Myocyte (in vitro differentiated cells): ENCODE measurements around the gene EFNA1. TPM values are rescaled to one million over a fixed set of nuclear protein-coding genes. Genes with fewer than 3 reads are reported as not detected.
A peak's percentile ranks its signal among the peaks of the same experiment; 100 is the strongest.
"Not testable (repeated sequence)": the region's sequence is repeated elsewhere in the genome, so short reads cannot be mapped to it uniquely, and the experiment has no call there.

Experiments used
- DNase-seq: peaks from one replicate; pipeline ENCODE4 v3.0.0-alpha.2; 2012; ENCODE audit warnings: low read depth
- total RNA-seq: library from RNA; depleted of rRNA; stranded (reverse); fragments of >200 nt; gene quantifications from 2 replicates; pipeline ENCODE4 v1.2.3, GENCODE V29; 2014

Gene EFNA1
- total RNA-seq, 1 donor from 2014 or later = 0.59 TPM

GRCh38 chr1:155092131-155092530 lies 35.5 kb upstream of the EFNA1 start:
- no peak for DNase-seq

GRCh38 chr1:155092641-155093040 lies 35.0 kb upstream of the EFNA1 start:
- DNase-seq = no peak

GRCh38 chr1:155093911-155094621 lies 33.6 kb upstream of the EFNA1 start:
- DNase-seq = peak; percentile 50

- DNase-seq = no peak
Observed at GRCh38 chr1:155094622-155094948, 33.1 kb upstream of the EFNA1 start.

GRCh38 chr1:155099331-155099730 lies 28.3 kb upstream of the EFNA1 start:
- DNase-seq = no peak

- no peak for DNase-seq
Observed at GRCh38 chr1:155103325-155103724, 24.4 kb upstream of the EFNA1 start.

GRCh38 chr1:155104605-155105534 lies 22.8 kb upstream of the EFNA1 start:
- no peak for DNase-seq

GRCh38 chr1:155105604-155106011 lies 22.1 kb upstream of the EFNA1 start:
- no peak for DNase-seq

GRCh38 chr1:155106862-155107261 lies 20.8 kb upstream of the EFNA1 start:
- DNase-seq = no peak

- DNase-seq = no peak
Observed at GRCh38 chr1:155107309-155108264, 20.1 kb upstream of the EFNA1 start.

- DNase-seq = no peak
Observed at GRCh38 chr1:155108296-155108695, 19.4 kb upstream of the EFNA1 start.

GRCh38 chr1:155110381-155110780 lies 17.3 kb upstream of the EFNA1 start:
- DNase-seq = no peak

- DNase-seq = no peak
Observed at GRCh38 chr1:155110826-155111225, 16.9 kb upstream of the EFNA1 start.

GRCh38 chr1:155113450-155113980 lies 14.2 kb upstream of the EFNA1 start:
- no peak for DNase-seq

- no peak for DNase-seq
Observed at GRCh38 chr1:155116113-155116764, 11.4 kb upstream of the EFNA1 start.

- DNase-seq = peak; percentile 53
Observed at GRCh38 chr1:155117610-155118009, 10.1 kb upstream of the EFNA1 start.

GRCh38 chr1:155118090-155118489 lies 9.6 kb upstream of the EFNA1 start:
- not testable (repeated sequence) for DNase-seq

- no peak for DNase-seq
Observed at GRCh38 chr1:155120253-155120652, 7.4 kb upstream of the EFNA1 start.

GRCh38 chr1:155121249-155121648 lies 6.4 kb upstream of the EFNA1 start:
- DNase-seq = no peak

GRCh38 chr1:155122308-155122707 lies 5.4 kb upstream of the EFNA1 start:
- DNase-seq = no peak

GRCh38 chr1:155123801-155124200 lies 3.9 kb upstream of the EFNA1 start:
- DNase-seq = no peak
